Adrenal gland (tissue), 5 donors: ENCODE results near the gene CASP2.
A peak's percentile ranks its signal among the peaks of the same experiment; 100 is the strongest.

Experiments
- POLR2A ChIP-seq, 2 donors: fragments of 450-650 bp; IDR thresholded peaks; one replicate each; pipeline ENCODE4 v1.6.1; 2017; ENCODE audit warnings: antibody characterized with exemption in 2 of 2, mild to moderate bottlenecking in 2 of 2, moderate library complexity in 1 of 2
- TF ChIP-seq, protein P1 (sequence below), 6 experiments: fragments of 450-650 bp in 4 of 6; fragments of 200-600 bp in 2 of 6; sonication (generic) in 1 of 6; IDR thresholded peaks; 1 replicate in 5 of 6; 2 replicates in 1 of 6; pipeline versions ENCODE4 v1.5.1 to v1.8.0; 2016 to 2021; ENCODE audit warnings: antibody characterized with exemption in 6 of 6, mild to moderate bottlenecking in 2 of 6, moderate library complexity in 1 of 6
- donor health status: DM: no; HTN: no; CAD: no.

DNA sequence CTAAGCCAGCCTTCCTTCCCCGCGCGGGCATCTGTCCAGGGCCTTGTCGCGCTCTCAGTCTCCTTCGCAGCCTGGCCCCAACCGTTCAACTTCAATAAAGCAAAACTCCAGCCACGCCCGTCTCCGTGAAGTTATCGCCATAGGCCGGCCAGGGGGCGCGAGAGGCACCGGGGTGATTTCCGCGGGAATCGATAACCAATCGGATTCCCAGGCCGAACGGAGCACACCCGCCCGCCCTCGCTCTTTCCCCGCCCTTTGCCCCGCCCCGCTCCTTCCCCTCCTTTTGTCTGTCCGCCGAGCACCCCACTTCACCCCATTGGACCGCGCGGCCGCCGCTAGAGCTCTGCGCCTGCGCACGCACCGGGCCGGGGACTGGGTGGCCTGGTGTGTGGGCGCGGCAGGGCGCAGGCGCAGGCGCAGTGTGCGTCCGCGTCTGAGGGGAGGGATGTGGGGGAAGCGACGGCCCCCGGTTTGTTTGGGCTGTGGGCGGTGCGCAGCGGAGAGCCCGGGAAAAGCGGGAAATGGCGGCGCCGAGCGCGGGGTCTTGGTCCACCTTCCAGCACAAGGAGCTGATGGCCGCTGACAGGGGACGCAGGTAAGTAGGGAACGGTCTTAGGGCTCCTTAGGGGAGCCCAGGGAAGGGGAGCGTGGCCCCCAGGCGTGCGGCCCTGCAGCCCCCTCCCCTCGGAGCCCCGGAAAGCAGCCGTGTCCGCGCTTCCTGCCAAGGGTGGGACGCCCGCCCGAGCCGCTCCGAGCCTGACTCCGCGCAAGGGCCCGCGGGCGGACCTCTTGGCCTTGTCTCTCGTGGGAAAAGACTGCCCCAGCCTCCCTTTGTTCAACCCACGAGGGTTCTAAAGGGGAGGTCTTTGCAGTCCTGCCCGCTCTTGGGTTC is at the start of gene CASP2:
- TF ChIP-seq, protein P1, sequence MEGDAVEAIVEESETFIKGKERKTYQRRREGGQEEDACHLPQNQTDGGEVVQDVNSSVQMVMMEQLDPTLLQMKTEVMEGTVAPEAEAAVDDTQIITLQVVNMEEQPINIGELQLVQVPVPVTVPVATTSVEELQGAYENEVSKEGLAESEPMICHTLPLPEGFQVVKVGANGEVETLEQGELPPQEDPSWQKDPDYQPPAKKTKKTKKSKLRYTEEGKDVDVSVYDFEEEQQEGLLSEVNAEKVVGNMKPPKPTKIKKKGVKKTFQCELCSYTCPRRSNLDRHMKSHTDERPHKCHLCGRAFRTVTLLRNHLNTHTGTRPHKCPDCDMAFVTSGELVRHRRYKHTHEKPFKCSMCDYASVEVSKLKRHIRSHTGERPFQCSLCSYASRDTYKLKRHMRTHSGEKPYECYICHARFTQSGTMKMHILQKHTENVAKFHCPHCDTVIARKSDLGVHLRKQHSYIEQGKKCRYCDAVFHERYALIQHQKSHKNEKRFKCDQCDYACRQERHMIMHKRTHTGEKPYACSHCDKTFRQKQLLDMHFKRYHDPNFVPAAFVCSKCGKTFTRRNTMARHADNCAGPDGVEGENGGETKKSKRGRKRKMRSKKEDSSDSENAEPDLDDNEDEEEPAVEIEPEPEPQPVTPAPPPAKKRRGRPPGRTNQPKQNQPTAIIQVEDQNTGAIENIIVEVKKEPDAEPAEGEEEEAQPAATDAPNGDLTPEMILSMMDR (IDR thresholded peaks at IDR 0.05), result peak; percentile 26 to 43 (median 28)
- peak in 1 of 2 donors; percentile 59 for TF ChIP-seq POLR2A (IDR thresholded peaks at IDR 0.05)
